ENCODE results near the gene KLHDC10.
"Not testable (repeated sequence)": the region's sequence is repeated elsewhere in the genome, so short reads cannot be mapped to it uniquely, and the experiment has no call there.

GRCh38 chr7:130052250-130052649 lies 18.1 kb upstream of the KLHDC10 start:
- TF ChIP-seq EZH2phosphoT487 (IDR thresholded peaks at IDR 0.05; ENCODE audit: low read depth); CTCF (IDR thresholded peaks at IDR 0.05; ENCODE audit: low read depth, low read length): not testable (repeated sequence)
